ENCODE results near the gene GLIS1. TPM values are rescaled to one million over a fixed set of nuclear protein-coding genes. Genes with fewer than 3 reads are reported as not detected.

GLIS1 gene
- total RNA-seq, 1 experiment from 2014 or later: 0.13 TPM

DNA sequence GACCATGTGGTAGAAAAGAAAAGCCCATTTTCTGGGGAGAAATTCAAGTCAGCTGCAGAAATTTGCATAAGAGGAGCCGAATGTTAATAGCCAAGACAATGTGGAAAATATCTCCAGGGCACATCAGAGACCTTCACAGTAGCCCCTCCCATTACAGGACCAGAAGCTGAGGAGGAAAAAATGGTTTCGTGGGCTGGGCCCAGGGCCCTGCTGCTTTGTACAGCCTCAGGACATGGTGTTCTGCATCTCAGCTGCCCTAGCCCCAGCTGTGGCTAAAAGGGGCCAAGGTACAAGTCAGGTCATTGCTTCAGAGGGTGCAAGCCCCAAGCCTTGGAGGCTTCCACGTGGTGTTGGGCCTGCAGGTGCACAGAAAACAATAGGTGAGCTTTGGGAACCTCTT is 171.5 kb downstream of the GLIS1 start:
- ChIA-PET CTCF (no interaction called here), POLR2A (ENCODE audit: low non-redundant PET) (no interaction called here)
- Histone ChIP-seq H3K4me3 (ENCODE audit: low read depth, low read length, poor library complexity, severe bottlenecking) (no peak overlapping the region), H3K4me1 (ENCODE audit: insufficient read depth, low read length, poor library complexity, severe bottlenecking) (peaks cover 4% of the 10 kb centered on the region), H3K27ac (ENCODE audit: low read depth, low read length, poor library complexity, severe bottlenecking) (no peak overlapping the region), H3K27me3 (replicated peaks; ENCODE audit: insufficient read depth, low read depth, low read length, poor library complexity) (no peaks in the 10 kb centered on the region), H3K9me3 (ENCODE audit: low read depth, low read length, poor library complexity, severe bottlenecking) (no peaks in the 10 kb centered on the region), H3K36me3 (ENCODE audit: insufficient read depth, low read length, poor library complexity, severe bottlenecking) (no peaks in the 10 kb centered on the region)
- DNase-seq (ENCODE audit: low spot score): no peak
- no peak for TF ChIP-seq EZH2 (IDR thresholded peaks at IDR 0.05; ENCODE audit: borderline replicate concordance, low read depth, low read length, poor library complexity, severe bottlenecking)
- TF ChIP-seq, protein P1, sequence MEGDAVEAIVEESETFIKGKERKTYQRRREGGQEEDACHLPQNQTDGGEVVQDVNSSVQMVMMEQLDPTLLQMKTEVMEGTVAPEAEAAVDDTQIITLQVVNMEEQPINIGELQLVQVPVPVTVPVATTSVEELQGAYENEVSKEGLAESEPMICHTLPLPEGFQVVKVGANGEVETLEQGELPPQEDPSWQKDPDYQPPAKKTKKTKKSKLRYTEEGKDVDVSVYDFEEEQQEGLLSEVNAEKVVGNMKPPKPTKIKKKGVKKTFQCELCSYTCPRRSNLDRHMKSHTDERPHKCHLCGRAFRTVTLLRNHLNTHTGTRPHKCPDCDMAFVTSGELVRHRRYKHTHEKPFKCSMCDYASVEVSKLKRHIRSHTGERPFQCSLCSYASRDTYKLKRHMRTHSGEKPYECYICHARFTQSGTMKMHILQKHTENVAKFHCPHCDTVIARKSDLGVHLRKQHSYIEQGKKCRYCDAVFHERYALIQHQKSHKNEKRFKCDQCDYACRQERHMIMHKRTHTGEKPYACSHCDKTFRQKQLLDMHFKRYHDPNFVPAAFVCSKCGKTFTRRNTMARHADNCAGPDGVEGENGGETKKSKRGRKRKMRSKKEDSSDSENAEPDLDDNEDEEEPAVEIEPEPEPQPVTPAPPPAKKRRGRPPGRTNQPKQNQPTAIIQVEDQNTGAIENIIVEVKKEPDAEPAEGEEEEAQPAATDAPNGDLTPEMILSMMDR (conservative IDR thresholded peaks at IDR 0.05; ENCODE audit: low read depth, low read length): no peak
- no TSS peak for BruUV-seq (replicated peaks)
- intact Hi-C loops (cut with micrococcal nuclease; ENCODE audit: unreplicated experiment): no loop called here

- CTCF ChIA-PET: no interaction called here
- Histone ChIP-seq H3K36me3 (ENCODE audit: insufficient read depth, low read length, poor library complexity, severe bottlenecking) (no peaks in the 10 kb centered on the region), H3K9me3 (ENCODE audit: low read depth, low read length, poor library complexity, severe bottlenecking) (no peaks in the 10 kb centered on the region), H3K27ac (ENCODE audit: low read depth, low read length, poor library complexity, severe bottlenecking) (no peak overlapping the region), H3K4me3 (ENCODE audit: low read depth, low read length, poor library complexity, severe bottlenecking) (no peak overlapping the region), H3K27me3 (replicated peaks; ENCODE audit: insufficient read depth, low read depth, low read length, poor library complexity) (no peaks in the 10 kb centered on the region), H3K4me1 (ENCODE audit: insufficient read depth, low read length, poor library complexity, severe bottlenecking) (no peaks in the 10 kb centered on the region)
- BruUV-seq (replicated peaks): no TSS peak
- intact Hi-C loops (cut with micrococcal nuclease; ENCODE audit: unreplicated experiment): no loop called here
- no peak for DNase-seq (ENCODE audit: low spot score)
- TF ChIP-seq, protein P1 (conservative IDR thresholded peaks at IDR 0.05; ENCODE audit: low read depth, low read length): no peak
- no peak for TF ChIP-seq EZH2 (IDR thresholded peaks at IDR 0.05; ENCODE audit: borderline replicate concordance, low read depth, low read length, poor library complexity, severe bottlenecking)
- POLR2A ChIA-PET (ENCODE audit: low non-redundant PET): no interaction called here
These were observed 175.4 kb downstream of the GLIS1 start for GRCh38 chr1:53563611-53564010.

DNA sequence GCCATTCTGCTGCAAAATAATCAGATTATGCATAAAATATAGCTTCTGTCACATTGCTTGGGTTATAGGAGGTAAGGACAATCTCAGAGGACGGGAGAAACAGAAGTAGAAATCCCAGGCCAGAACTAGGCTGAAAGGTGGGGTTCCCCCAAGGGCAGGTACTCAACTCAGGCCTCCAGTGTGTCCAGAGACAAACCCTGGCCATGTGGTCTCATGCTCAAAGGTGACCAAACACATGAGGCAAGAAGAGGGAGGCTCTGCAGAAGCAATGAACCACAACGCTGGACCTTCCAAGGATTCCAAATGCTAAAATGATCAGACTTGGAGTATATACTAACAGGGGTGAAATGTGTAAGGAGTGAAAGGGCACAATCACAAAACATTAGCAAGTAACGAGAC is 176.0 kb downstream of the GLIS1 start:
- ChIA-PET POLR2A (ENCODE audit: low non-redundant PET) (no interaction called here), CTCF (no interaction called here)
- Histone ChIP-seq H3K9me3 (ENCODE audit: low read depth, low read length, poor library complexity, severe bottlenecking) (no peaks in the 10 kb centered on the region), H3K27ac (ENCODE audit: low read depth, low read length, poor library complexity, severe bottlenecking) (no peak overlapping the region), H3K36me3 (ENCODE audit: insufficient read depth, low read length, poor library complexity, severe bottlenecking) (no peaks in the 10 kb centered on the region), H3K4me3 (ENCODE audit: low read depth, low read length, poor library complexity, severe bottlenecking) (no peak overlapping the region), H3K27me3 (replicated peaks; ENCODE audit: insufficient read depth, low read depth, low read length, poor library complexity) (no peaks in the 10 kb centered on the region), H3K4me1 (ENCODE audit: insufficient read depth, low read length, poor library complexity, severe bottlenecking) (no peaks in the 10 kb centered on the region)
- no TSS peak for BruUV-seq (replicated peaks)
- TF ChIP-seq, protein P1 (conservative IDR thresholded peaks at IDR 0.05; ENCODE audit: low read depth, low read length): no peak
- TF ChIP-seq EZH2 (IDR thresholded peaks at IDR 0.05; ENCODE audit: borderline replicate concordance, low read depth, low read length, poor library complexity, severe bottlenecking): no peak
- intact Hi-C loops (cut with micrococcal nuclease; ENCODE audit: unreplicated experiment): no loop called here
- no peak for DNase-seq (ENCODE audit: low spot score)

Data from A673 (cell line).